ENCODE measurements around the gene RNASEH2B. TPM values are rescaled to one million over a fixed set of nuclear protein-coding genes. Genes with fewer than 3 reads are reported as not detected.

RNASEH2B gene
- total and polyA plus RNA-seq, 8 donors: 19.0 to 41.6 (median 23.3) TPM

- no peak for TF ChIP-seq CTCF (IDR thresholded peaks at IDR 0.05)
- Histone ChIP-seq H3K36me3 (no peaks in the 10 kb centered on the region), H3K27me3 (no peaks in the 10 kb centered on the region), H3K9me3 (no peaks in the 10 kb centered on the region), H3K4me3 (no peak overlapping the region), H3K4me1 (no peaks in the 10 kb centered on the region), H3K27ac (no peak overlapping the region)
- DNase-seq (no peak), FAIRE-seq (no peak), ATAC-seq (peak in 3 of 4 donors; percentile 36 to 82 (median 78))
- intact Hi-C loops (cut with DNase I): no loop called here
- 71 to 73% methylated on average over 15 of the region's 15 CpGs for WGBS, 2 donors
These were observed 91.1 kb downstream of the RNASEH2B start for GRCh38 chr13:51000571-51001260.

GRCh38 chr13:51001335-51001734 lies 91.7 kb downstream of the RNASEH2B start:
- no peak for FAIRE-seq
- no peak for DNase-seq
- no peaks in the 10 kb centered on the region for H3K27me3 ChIP-seq
- no peak overlapping the region for H3K4me3 ChIP-seq
- no peak for ATAC-seq
- H3K27ac ChIP-seq: no peak overlapping the region
- no peaks in the 10 kb centered on the region for H3K9me3 ChIP-seq
- no peaks in the 10 kb centered on the region for H3K4me1 ChIP-seq
- intact Hi-C loops (cut with DNase I): no loop called here
- 79% methylated on average over 8 of the region's 8 CpGs for WGBS, 2 donors
- no peaks in the 10 kb centered on the region for H3K36me3 ChIP-seq
- no peak for TF ChIP-seq CTCF (IDR thresholded peaks at IDR 0.05)

GRCh38 chr13:51002736-51003135 lies 93.1 kb downstream of the RNASEH2B start:
- H3K36me3 ChIP-seq: no peaks in the 10 kb centered on the region
- H3K4me3 ChIP-seq: no peak overlapping the region
- no peaks in the 10 kb centered on the region for H3K4me1 ChIP-seq
- intact Hi-C loops (cut with DNase I): no loop called here
- DNase-seq: no peak
- FAIRE-seq: no peak
- no peaks in the 10 kb centered on the region for H3K27me3 ChIP-seq
- no peak for TF ChIP-seq CTCF (IDR thresholded peaks at IDR 0.05)
- WGBS, 2 donors: 52 to 71% methylated on average over 1 of the region's 1 CpG
- no peaks in the 10 kb centered on the region for H3K9me3 ChIP-seq
- ATAC-seq: no peak
- no peak overlapping the region for H3K27ac ChIP-seq

- no peak overlapping the region for H3K27ac ChIP-seq
- no peaks in the 10 kb centered on the region for H3K4me1 ChIP-seq
- DNase-seq (no peak), FAIRE-seq (no peak), ATAC-seq (peak in 1 of 4 donors; percentile 28)
- TF ChIP-seq CTCF (IDR thresholded peaks at IDR 0.05): no peak
- intact Hi-C loops (cut with DNase I): no loop called here
- no peak overlapping the region for H3K4me3 ChIP-seq
- H3K9me3 ChIP-seq: no peaks in the 10 kb centered on the region
- H3K27me3 ChIP-seq: no peaks in the 10 kb centered on the region
- H3K36me3 ChIP-seq: no peaks in the 10 kb centered on the region
- 54 to 65% methylated on average over 7 of the region's 7 CpGs for WGBS, 2 donors
These were observed 94.1 kb downstream of the RNASEH2B start for GRCh38 chr13:51003642-51004041.

DNA sequence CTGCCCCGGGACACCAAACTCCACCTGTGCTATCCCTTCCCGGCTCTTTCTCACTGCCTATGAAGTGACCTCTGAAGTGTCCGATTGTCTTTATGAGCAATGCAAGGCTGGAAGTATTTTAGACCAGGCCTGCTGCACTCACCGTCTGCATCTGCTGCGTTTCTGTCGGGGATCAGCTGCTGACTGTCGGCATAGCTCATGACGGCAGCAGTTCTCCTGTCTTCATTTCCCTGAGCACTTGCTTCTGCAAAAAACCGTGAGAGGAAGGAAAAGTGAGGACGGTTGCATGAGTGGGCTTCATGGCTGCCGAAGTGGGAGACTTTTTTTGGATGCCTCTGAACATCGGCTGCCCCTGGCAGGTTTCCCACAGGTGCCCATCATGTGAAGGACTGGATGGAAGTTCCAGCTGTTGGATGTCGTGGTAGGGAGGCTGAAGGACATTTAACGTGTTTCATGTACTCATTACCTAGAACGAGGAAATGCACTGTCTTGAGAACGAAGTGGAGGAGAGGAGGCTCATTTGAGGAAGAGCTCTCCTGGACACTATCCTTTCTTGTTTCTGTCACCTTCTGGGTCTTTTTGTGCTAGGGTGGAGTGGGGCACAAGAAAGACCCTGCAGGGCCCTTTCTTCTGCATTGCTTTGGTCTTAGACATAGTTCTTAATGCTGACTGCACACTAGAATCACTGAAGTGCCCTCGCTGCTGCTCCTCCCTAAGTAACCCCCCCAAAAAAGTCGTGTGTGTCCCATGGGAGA lies 94.7 kb downstream of the RNASEH2B start:
- intact Hi-C loops (cut with DNase I): no loop called here
- Histone ChIP-seq H3K9me3 (no peaks in the 10 kb centered on the region), H3K4me3 (no peak overlapping the region), H3K36me3 (no peaks in the 10 kb centered on the region), H3K27ac (no peak overlapping the region), H3K4me1 (no peaks in the 10 kb centered on the region), H3K27me3 (no peaks in the 10 kb centered on the region)
- no peak for TF ChIP-seq CTCF (IDR thresholded peaks at IDR 0.05)
- FAIRE-seq: no peak
- no peak for DNase-seq
- 68 to 77% methylated on average over 18 of the region's 18 CpGs for WGBS, 2 donors
- peak in 1 of 4 donors; percentile 46 for ATAC-seq

Data from pancreas (tissue), 10 donors.